ENCODE measurements around the gene PODXL.

PODXL gene

DNA sequence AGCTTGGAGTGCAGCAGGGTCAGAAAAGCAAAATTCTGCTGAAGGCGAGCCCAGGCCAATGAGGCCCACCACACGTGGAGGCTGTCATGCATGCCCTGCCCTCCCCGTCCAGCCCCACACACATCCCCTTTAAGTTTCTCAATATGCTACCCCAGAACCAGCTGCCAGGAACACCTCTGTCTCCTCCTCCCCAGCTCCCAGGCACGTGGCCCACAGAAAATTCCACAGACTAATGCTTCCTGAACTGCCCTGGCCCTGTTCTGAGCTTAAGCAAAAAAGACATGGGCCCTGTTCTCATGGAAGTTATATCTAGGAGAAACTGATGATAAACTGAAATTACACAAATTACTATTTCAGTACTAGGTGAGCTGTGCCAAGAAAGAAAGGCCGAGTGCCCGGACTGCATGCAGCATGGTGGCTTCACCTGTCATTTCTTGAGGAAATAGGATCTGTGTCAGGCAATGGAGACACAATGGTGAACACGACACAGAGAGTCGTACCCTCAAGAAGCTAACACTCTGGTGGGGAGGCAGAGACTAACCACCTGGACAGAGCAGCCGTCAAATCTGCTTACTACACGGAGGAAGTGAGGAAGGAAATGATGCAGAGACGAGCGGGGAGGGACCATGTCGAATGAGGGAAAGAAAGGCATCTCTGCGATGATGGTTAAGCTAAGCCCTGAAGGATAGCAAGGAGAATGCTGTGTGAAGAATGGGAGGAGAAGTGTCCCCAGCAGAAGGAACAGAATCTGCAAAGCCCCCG, 44.5 kb downstream of the PODXL start:
- no peak overlapping the region for H3K4me2 ChIP-seq (ENCODE audit: low read depth, low read length, poor library complexity, severe bottlenecking)
- H3K4me3 ChIP-seq (ENCODE audit: insufficient read depth, low read length, poor library complexity, severe bottlenecking): no peak overlapping the region
- no peak for TF ChIP-seq EZH2phosphoT487 (conservative IDR thresholded peaks at IDR 0.05; ENCODE audit: low read length)
- H2AFZ ChIP-seq (ENCODE audit: low read depth, low read length, severe bottlenecking): no peak overlapping the region
- no peaks in the 10 kb centered on the region for H4K20me1 ChIP-seq (ENCODE audit: low read depth, low read length)
- no peaks in the 10 kb centered on the region for H3F3A ChIP-seq (ENCODE audit: insufficient read depth)
- H3K9me3 ChIP-seq (ENCODE audit: insufficient read depth, low read length): no peaks in the 10 kb centered on the region
- H3K9me2 ChIP-seq (replicated peaks; ENCODE audit: insufficient read depth, low read length): no peaks in the 10 kb centered on the region
- no peak overlapping the region for H3K9ac ChIP-seq (ENCODE audit: low read length)
- no peaks in the 10 kb centered on the region for H3K27me3 ChIP-seq (ENCODE audit: low read length)
- H3K79me2 ChIP-seq (ENCODE audit: insufficient read depth, low read length): no peaks in the 10 kb centered on the region
- no peaks in the 10 kb centered on the region for H3K36me3 ChIP-seq (ENCODE audit: low read length)
- H3K27ac ChIP-seq (ENCODE audit: low read depth, low read length): no peak overlapping the region

DNA sequence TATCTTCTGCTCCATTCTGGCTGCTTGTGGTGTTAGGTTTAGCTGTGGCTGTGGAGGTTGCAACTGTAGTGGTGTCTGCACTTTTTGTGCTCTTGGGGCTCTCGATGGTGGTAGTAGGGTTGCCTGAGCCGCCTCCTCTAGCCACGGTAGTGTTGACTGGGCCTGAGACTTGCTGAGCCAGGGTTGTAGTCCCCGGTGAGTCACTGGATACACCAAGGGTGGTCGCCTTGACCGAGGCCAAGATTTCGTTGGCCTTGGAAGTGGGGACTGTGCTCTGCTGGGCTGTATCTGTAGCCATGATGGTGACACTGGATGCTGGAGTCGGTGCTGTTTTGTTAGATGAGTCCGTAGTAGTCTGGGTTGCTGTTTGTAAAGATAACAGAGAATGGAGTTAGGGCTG, 45.4 kb downstream of the PODXL start:
- no peak overlapping the region for H2AFZ ChIP-seq (ENCODE audit: low read depth, low read length, severe bottlenecking)
- H3K4me3 ChIP-seq (ENCODE audit: insufficient read depth, low read length, poor library complexity, severe bottlenecking): no peak overlapping the region
- no peak overlapping the region for H3K27ac ChIP-seq (ENCODE audit: low read depth, low read length)
- TF ChIP-seq, protein P1, sequence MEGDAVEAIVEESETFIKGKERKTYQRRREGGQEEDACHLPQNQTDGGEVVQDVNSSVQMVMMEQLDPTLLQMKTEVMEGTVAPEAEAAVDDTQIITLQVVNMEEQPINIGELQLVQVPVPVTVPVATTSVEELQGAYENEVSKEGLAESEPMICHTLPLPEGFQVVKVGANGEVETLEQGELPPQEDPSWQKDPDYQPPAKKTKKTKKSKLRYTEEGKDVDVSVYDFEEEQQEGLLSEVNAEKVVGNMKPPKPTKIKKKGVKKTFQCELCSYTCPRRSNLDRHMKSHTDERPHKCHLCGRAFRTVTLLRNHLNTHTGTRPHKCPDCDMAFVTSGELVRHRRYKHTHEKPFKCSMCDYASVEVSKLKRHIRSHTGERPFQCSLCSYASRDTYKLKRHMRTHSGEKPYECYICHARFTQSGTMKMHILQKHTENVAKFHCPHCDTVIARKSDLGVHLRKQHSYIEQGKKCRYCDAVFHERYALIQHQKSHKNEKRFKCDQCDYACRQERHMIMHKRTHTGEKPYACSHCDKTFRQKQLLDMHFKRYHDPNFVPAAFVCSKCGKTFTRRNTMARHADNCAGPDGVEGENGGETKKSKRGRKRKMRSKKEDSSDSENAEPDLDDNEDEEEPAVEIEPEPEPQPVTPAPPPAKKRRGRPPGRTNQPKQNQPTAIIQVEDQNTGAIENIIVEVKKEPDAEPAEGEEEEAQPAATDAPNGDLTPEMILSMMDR (IDR thresholded peaks at IDR 0.05; ENCODE audit: insufficient read depth, low read length, poor library complexity, severe bottlenecking): no peak
- TF ChIP-seq EZH2phosphoT487 (conservative IDR thresholded peaks at IDR 0.05; ENCODE audit: low read length): no peak
- no peaks in the 10 kb centered on the region for H3K27me3 ChIP-seq (ENCODE audit: low read length)
- H3F3A ChIP-seq (ENCODE audit: insufficient read depth): no peaks in the 10 kb centered on the region
- no peak overlapping the region for H3K9ac ChIP-seq (ENCODE audit: low read length)
- H3K4me2 ChIP-seq (ENCODE audit: low read depth, low read length, poor library complexity, severe bottlenecking): no peak overlapping the region
- H3K36me3 ChIP-seq (ENCODE audit: low read length): no peaks in the 10 kb centered on the region
- no peaks in the 10 kb centered on the region for H3K79me2 ChIP-seq (ENCODE audit: insufficient read depth, low read length)
- no peaks in the 10 kb centered on the region for H3K9me2 ChIP-seq (replicated peaks; ENCODE audit: insufficient read depth, low read length)
- H4K20me1 ChIP-seq (ENCODE audit: low read depth, low read length): no peaks in the 10 kb centered on the region
- H3K9me3 ChIP-seq (ENCODE audit: insufficient read depth, low read length): no peaks in the 10 kb centered on the region

DNA sequence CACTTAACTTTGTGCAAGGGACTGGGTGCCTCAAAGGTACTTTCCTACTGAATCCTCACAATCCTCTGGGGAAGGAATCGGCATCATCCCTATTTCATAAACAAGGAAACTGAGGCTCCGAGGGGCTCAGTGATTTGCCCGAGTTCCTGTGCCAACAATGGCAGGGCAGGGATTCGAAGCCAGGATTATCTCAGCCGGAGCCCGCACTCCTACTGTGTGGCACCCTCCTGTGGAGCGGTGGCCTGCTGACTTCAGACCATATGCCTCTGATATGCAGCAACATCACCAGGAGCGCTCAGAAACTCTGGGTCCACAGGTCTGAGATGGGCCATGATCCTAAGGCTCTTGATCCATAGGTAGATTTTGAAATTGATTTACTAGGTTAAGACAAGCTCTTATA, 46.6 kb downstream of the PODXL start:
- Histone ChIP-seq H2AFZ (ENCODE audit: low read depth, low read length, severe bottlenecking) (no peak overlapping the region), H3K27me3 (ENCODE audit: low read length) (no peaks in the 10 kb centered on the region), H3K4me3 (ENCODE audit: insufficient read depth, low read length, poor library complexity, severe bottlenecking) (no peak overlapping the region), H3F3A (ENCODE audit: insufficient read depth) (no peaks in the 10 kb centered on the region), H3K79me2 (ENCODE audit: insufficient read depth, low read length) (no peaks in the 10 kb centered on the region), H3K9me3 (ENCODE audit: insufficient read depth, low read length) (no peaks in the 10 kb centered on the region), H3K4me2 (ENCODE audit: low read depth, low read length, poor library complexity, severe bottlenecking) (no peak overlapping the region), H3K27ac (ENCODE audit: low read depth, low read length) (no peak overlapping the region), H3K9ac (ENCODE audit: low read length) (no peak overlapping the region), H4K20me1 (ENCODE audit: low read depth, low read length) (no peaks in the 10 kb centered on the region), H3K9me2 (replicated peaks; ENCODE audit: insufficient read depth, low read length) (no peaks in the 10 kb centered on the region), H3K36me3 (ENCODE audit: low read length) (no peaks in the 10 kb centered on the region)
- TF ChIP-seq EZH2phosphoT487 (conservative IDR thresholded peaks at IDR 0.05; ENCODE audit: low read length): no peak
- TF ChIP-seq, protein P1 (IDR thresholded peaks at IDR 0.05; ENCODE audit: insufficient read depth, low read length, poor library complexity, severe bottlenecking): no peak

DNA sequence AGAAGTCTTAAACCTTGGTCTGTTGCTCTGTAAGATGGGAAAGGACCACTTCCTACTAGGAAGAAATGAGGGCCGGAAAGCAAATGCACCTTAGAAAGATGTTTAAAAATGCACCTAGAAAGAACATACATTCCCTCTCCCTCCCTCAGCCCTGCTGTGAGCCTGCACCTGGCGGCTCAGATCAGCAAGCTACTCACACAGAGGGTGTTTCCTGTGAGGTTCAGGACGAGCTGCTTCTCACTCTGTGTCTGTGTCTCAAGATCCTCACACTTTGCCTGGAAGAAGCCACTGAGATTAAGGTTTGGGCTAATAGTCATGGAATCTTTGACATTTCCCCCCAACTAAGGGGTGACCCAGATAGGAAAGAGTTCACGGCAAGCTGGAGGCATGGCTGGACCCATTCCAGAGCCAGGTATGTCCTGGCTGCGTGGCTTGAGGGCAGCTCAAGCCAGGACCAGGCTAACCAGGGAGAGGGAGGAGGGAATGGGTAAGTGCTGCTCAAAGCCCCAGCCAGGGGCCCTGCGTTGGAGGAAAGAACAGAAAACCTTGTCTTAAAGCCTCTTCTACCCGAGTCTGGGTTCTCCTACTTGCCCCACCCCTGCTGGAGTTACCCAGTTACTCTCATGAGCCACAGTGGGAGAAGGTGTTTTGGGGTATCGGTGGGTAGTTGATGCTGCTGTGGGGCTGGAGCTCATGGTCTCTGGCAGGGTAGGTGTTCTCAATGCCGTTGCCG, 47.5 kb downstream of the PODXL start:
- Histone ChIP-seq H3K4me3 (ENCODE audit: insufficient read depth, low read length, poor library complexity, severe bottlenecking) (no peak overlapping the region), H3K79me2 (ENCODE audit: insufficient read depth, low read length) (no peaks in the 10 kb centered on the region), H3K9me2 (replicated peaks; ENCODE audit: insufficient read depth, low read length) (no peaks in the 10 kb centered on the region), H3K36me3 (ENCODE audit: low read length) (no peaks in the 10 kb centered on the region), H4K20me1 (ENCODE audit: low read depth, low read length) (no peaks in the 10 kb centered on the region), H2AFZ (ENCODE audit: low read depth, low read length, severe bottlenecking) (no peak overlapping the region), H3K9ac (ENCODE audit: low read length) (no peak overlapping the region), H3K27me3 (ENCODE audit: low read length) (no peaks in the 10 kb centered on the region), H3K4me2 (ENCODE audit: low read depth, low read length, poor library complexity, severe bottlenecking) (no peak overlapping the region), H3F3A (ENCODE audit: insufficient read depth) (no peaks in the 10 kb centered on the region), H3K27ac (ENCODE audit: low read depth, low read length) (no peak overlapping the region), H3K9me3 (ENCODE audit: insufficient read depth, low read length) (no peaks in the 10 kb centered on the region)
- TF ChIP-seq EZH2phosphoT487 (conservative IDR thresholded peaks at IDR 0.05; ENCODE audit: low read length): no peak
- TF ChIP-seq, protein P1 (IDR thresholded peaks at IDR 0.05; ENCODE audit: insufficient read depth, low read length, poor library complexity, severe bottlenecking): no peak

All from SU-DHL-6 (cell line).